ENCODE data around the gene TRPM3.
A peak's percentile ranks its signal among the peaks of the same experiment; 100 is the strongest.

The TRPM3 gene

GRCh38 chr9:70577671-70578070 is 543.8 kb downstream of the TRPM3 start:
- DNase-seq (ENCODE audit: low read depth), result no peak

- no peak for DNase-seq (ENCODE audit: low read depth)
Measured at GRCh38 chr9:70576116-70576515, 545.3 kb downstream of the TRPM3 start.

GRCh38 chr9:70574151-70574837 is 547.1 kb downstream of the TRPM3 start:
- no peak for DNase-seq (ENCODE audit: low read depth)

GRCh38 chr9:70573308-70573707 is 548.1 kb downstream of the TRPM3 start:
- no peak for DNase-seq (ENCODE audit: low read depth)

- no peak for DNase-seq (ENCODE audit: low read depth)
Measured at GRCh38 chr9:70571258-70571657, 550.2 kb downstream of the TRPM3 start.

GRCh38 chr9:70569791-70570190 is 551.6 kb downstream of the TRPM3 start:
- no peak for DNase-seq (ENCODE audit: low read depth)

- DNase-seq (ENCODE audit: low read depth), result no peak
Measured at GRCh38 chr9:70569070-70569772, 552.2 kb downstream of the TRPM3 start.

GRCh38 chr9:70567511-70567910 is 553.9 kb downstream of the TRPM3 start:
- DNase-seq (ENCODE audit: low read depth), result no peak

GRCh38 chr9:70566751-70567150 is 554.7 kb downstream of the TRPM3 start:
- DNase-seq (ENCODE audit: low read depth), result no peak

GRCh38 chr9:70566066-70566465 is 555.4 kb downstream of the TRPM3 start:
- DNase-seq (ENCODE audit: low read depth), result no peak

- no peak for DNase-seq (ENCODE audit: low read depth)
Measured at GRCh38 chr9:70564468-70565335, 556.7 kb downstream of the TRPM3 start.

GRCh38 chr9:70563431-70564204 is 557.8 kb downstream of the TRPM3 start:
- peak; percentile 8 for DNase-seq (ENCODE audit: low read depth)

- no peak for DNase-seq (ENCODE audit: low read depth)
Measured at GRCh38 chr9:70563010-70563409, 558.4 kb downstream of the TRPM3 start.

GRCh38 chr9:70561786-70562395 is 559.5 kb downstream of the TRPM3 start:
- no peak for DNase-seq (ENCODE audit: low read depth)

- no peak for DNase-seq (ENCODE audit: low read depth)
Measured at GRCh38 chr9:70561111-70561510, 560.3 kb downstream of the TRPM3 start.

GRCh38 chr9:70559102-70559501 is 562.3 kb downstream of the TRPM3 start:
- DNase-seq (ENCODE audit: low read depth), result no peak

- no peak for DNase-seq (ENCODE audit: low read depth)
Measured at GRCh38 chr9:70557661-70558369, 563.6 kb downstream of the TRPM3 start.

- DNase-seq (ENCODE audit: low read depth), result no peak
Measured at GRCh38 chr9:70556771-70557170, 564.6 kb downstream of the TRPM3 start.

- DNase-seq (ENCODE audit: low read depth), result no peak
Measured at GRCh38 chr9:70554881-70555280, 566.5 kb downstream of the TRPM3 start.

GRCh38 chr9:70553707-70554673 is 567.4 kb downstream of the TRPM3 start:
- DNase-seq (ENCODE audit: low read depth), result no peak
